GM18517 (cell line): ENCODE measurements around the gene TMEM79.

Experiments
- ATAC-seq: cut with Tn5 transposase; IDR thresholded peaks from one replicate; pipeline ENCODE4 v1.9.1; 2021; ENCODE audit warnings: mild to moderate bottlenecking, moderate library complexity; ENCODE audit not compliant: unreplicated experiment

Gene TMEM79, protein sequence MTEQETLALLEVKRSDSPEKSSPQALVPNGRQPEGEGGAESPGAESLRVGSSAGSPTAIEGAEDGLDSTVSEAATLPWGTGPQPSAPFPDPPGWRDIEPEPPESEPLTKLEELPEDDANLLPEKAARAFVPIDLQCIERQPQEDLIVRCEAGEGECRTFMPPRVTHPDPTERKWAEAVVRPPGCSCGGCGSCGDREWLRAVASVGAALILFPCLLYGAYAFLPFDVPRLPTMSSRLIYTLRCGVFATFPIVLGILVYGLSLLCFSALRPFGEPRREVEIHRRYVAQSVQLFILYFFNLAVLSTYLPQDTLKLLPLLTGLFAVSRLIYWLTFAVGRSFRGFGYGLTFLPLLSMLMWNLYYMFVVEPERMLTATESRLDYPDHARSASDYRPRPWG

DNA sequence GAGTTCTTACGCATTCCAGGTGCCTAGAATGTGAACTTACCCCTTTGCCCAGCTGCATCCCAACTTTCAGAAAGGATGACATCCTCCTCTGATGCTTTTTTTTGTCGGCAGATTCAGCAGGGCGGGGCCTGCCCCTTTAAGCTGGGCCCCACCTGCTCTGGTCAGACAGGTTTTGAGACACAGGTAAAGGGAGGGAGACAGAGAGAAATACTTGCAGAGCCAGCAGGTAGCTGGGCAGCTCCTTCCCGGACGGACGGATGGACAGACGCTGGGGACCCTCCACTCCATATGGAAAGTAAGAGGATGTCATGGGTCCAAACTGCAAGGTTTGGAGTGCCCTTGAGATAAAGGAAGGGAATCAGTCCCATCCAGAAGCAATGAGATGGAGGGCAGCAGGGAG lies at the start of gene TMEM79:
Gene TMEM79 (plus strand): TSS at position 214 of the 400 bp plus-strand sequence. CDS start 902 bp downstream, outside the sequence.
- no peak for ATAC-seq

DNA sequence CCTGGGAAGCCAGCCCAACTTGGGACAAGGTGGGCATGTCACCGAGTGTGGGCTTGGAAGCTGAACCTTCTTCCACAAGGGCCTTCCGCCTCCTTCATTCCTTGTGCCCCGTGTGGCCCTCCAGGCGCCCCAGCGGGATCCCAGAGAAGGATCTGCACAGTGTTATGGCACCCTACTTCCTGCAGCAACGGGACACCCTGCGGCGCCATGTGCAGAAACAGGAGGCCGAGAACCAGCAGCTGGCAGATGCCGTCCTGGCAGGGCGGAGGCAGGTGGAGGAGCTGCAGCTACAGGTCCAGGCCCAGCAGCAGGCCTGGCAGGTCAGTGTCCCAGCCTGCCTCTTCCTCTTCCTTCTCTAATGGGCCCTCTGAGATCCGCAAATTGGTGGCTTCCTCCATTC lies 48.0 kb upstream of the TMEM79 start:
- ATAC-seq: no peak

DNA sequence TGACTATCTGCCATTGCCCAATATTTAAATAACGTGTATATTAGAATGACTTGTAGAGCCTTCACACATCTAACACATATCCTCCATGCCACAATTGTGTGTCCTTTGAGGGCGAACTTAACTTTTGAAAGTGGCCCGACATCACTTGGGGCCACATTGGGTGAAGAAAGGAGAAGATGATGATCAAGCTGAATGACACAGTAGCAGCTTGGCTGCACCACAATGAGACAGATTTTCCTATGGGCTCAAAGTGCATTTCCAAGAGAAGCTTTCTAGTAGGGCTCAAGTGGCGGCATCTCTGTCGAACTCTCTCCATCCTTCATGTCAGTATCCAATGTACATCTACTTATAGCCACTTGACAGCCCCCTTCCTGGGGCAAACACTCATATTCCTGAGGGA lies 45.9 kb upstream of the TMEM79 start:
- no peak for ATAC-seq

DNA sequence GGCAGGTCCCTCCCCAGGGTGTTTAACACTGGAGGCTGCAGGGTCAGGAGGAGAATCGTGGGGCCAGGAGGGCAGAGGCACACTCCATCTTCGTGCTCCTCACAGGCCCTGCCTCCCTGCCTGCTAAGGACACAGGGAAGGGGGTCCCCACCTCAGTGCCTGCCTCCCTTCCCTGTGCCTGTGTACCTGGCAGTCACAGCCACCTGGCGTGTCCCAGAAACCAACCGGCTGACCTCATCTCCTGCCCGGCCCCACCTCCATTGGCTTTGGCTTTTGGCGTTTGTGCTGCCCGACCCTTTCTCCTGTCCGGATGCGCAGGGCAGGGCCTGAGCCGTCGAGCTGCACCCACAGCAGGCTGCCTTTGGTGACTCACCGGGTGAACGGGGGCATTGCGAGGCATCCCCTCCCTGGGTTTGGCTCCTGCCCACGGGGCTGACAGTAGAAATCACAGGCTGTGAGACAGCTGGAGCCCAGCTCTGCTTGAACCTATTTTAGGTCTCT lies 42.8 kb upstream of the TMEM79 start:
- ATAC-seq: no peak

DNA sequence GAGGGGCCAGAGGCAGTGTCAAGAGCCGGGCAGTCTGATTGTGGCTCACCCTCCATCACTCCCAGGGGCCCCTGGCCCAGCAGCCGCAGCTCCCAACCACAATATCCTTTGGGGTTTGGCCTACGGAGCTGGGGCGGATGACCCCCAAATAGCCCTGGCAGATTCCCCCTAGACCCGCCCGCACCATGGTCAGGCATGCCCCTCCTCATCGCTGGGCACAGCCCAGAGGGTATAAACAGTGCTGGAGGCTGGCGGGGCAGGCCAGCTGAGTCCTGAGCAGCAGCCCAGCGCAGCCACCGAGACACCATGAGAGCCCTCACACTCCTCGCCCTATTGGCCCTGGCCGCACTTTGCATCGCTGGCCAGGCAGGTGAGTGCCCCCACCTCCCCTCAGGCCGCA lies 42.2 kb upstream of the TMEM79 start, which contains the start of gene BGLAP:
Gene BGLAP (plus strand): TSS at position 259 of the 400 bp plus-strand sequence. CDS start 48 bp downstream, at position 307.
- ATAC-seq: no peak

DNA sequence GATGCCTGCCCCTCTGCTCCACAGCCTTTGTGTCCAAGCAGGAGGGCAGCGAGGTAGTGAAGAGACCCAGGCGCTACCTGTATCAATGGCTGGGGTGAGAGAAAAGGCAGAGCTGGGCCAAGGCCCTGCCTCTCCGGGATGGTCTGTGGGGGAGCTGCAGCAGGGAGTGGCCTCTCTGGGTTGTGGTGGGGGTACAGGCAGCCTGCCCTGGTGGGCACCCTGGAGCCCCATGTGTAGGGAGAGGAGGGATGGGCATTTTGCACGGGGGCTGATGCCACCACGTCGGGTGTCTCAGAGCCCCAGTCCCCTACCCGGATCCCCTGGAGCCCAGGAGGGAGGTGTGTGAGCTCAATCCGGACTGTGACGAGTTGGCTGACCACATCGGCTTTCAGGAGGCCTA lies 41.4 kb upstream of the TMEM79 start:
- no peak for ATAC-seq

DNA sequence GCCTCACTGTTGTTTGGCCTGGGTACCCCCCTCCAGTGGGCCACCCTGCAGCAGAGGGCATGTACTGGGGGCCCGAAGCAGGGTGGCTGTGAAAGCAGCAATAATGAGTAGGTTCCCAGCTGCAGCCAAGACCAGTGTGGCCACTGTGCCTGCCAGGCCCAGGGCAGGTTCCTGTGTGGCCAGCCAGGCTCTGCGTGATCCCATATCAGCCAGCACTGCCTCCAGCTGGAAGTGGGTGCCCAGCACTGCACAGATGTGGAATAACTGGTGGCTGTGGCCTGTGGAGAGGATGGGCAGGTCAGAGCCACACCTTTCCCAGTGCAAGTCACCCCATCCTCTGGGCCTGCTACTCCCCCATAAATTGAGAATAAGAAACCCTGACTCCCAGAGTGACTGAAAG lies 40.0 kb upstream of the TMEM79 start:
- no peak for ATAC-seq

DNA sequence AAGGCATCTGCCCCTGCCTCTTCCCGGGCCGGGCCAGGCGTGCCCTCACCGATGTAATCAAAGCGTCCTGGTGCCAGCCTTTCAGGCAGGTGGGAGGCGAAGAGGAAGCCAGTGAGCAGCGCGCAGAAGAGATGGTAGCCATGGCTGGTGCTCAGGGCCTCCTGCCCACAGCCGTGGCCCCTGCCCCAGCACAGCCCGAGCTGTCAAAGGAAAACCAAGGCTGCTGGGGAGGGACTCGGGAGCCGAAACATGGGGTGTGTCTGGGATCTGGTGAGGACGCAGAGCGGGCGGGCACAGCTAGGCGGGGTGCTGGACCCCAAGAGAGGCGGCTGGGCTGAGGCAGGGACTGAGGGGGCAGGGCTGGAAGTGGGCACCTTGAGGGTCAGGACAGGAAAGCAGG lies 39.4 kb upstream of the TMEM79 start:
- ATAC-seq: no peak

DNA sequence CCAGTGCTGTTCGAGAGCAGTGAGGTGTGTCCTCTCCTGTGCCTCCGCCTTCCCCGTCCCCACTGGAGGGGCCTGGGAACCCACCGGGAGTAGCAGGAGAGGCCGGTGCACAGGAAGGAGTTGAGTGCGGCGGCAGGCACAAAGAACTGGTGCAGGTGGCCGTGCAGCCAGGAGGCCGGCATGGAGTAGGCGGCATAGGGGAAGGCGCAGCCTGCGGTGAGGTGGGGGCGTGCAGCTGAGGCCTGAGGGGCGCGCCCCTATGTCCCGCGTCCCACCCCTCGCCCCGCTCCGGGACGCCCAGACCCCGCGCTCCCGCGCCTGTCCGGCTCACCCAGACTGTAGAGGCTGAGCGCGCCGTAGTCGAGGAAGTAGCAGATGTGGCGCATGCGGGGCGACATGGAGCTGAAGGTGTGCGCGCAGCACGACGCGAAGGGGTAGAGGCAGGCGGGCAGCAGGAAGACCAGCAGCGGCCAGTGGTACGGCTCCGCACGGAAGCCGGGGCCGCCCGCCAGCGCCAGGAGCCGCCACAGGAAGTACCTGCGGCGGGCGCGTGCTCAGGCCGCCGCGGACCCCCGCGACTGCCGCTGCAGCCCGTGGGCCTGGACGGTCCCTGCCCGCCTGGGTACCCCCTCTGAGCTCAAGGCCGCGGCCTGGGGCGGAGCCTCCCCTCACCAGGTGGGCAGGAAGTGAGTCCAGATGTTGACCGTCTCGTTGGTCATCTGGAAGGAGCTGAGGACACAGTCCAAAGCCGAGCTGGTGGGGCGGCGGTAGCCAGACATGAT lies 38.5 kb upstream of the TMEM79 start:
- ATAC-seq: no peak

DNA sequence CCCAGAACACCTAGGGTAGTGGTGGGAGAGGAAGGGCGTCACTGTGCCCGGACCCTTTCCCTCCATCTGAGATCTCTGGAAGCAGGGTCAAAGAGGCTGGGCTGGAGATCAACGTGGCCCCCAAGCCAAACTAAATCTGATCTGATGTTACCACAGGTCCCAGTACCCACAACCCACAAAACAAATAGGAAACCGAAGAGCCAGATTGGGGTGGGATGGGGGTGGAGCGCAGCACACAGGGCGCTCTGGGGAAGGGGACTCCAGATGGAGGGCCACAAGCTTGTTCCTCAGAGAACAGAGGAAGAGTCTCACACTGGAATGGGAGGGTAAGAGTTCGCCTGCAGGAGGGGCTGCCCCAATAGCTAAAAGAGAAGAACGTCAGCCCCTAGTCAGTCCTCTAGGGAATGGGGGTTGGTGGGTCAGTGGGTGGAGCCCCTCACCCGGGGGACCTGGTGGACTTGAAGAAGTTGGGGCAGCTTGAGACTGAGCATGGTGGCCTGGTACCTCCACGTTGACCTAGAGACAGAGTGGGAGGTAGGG lies 37.8 kb upstream of the TMEM79 start:
- no peak for ATAC-seq

DNA sequence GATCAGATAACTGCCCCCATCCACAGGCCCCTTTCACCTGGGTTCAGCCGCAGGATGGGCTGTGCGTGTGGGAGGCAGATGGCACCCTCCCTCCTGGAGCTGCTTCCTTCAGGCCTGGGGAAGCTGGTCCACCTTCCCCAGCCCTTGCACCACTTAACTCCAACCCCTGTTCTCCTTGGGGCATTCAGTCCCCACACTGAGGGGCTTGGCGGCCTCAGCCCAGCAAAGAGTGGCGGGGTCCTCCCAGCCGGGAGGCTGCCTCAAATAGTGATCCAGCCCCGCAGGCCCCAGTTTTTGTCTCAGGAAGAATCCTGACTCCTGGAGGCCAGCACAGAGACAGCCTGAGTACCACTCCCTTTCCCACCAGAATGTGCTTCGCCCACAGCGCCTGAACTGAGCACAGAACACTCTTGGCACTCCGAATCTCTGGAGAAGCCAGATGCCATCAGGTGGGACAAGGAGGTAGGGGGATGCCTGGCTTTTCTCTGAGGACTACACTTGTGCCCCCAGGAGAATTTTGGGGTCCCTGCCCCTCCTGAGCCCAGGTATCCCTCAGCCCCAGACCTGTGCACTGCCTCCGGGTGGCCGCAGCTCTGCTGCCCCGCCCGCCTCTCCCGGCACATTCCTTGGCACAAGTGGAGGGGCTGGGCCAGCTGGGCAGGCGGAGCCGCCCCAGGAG lies 37.2 kb upstream of the TMEM79 start:
- no peak for ATAC-seq

DNA sequence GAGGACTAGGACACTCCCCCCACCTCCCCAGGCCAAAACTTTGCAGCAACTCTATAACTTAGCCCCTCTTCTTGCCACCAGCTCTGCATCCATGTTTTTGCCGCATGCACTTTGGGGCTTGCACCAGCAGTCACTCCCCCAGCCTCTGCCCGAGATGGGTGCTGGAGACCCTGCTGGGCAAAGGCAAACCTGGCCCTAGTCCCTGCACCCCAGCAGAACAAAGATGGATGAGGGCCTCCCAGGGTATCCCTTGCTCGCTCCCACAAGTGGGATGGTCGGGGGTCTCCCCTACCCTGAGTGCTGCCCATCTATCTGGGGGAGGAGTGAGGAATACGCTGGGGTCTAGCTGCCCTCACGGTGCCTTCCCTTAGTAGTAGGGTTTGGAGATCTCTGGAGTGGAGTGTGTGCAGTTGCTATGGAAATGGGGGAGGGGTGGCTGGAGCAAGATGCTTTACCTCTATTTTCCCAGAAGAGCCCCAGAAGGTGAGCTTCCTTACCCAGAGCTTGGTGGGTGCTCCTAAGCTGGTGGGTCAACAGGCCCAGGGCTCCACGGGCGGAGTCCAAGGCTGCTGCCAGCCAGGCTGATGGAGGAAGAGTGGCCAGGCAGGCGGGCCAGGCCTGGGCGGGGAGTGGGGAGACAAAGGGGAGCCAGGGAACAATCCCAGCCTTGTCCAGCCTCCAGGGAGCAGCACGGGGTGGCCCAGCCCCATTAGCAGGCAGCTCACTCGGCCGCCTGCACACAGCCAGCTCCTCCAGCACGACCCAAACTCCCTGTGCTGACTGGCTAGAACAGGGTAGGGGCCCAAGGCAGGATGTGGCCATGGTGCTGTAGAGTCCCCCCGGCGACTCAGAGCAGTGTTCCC lies 36.4 kb upstream of the TMEM79 start, which contains the start of gene PAQR6:
Gene PAQR6 (minus strand): TSS at position 597 of the 863 bp plus-strand sequence. CDS start 1,325 bp downstream, outside the sequence.
- ATAC-seq: no peak

DNA sequence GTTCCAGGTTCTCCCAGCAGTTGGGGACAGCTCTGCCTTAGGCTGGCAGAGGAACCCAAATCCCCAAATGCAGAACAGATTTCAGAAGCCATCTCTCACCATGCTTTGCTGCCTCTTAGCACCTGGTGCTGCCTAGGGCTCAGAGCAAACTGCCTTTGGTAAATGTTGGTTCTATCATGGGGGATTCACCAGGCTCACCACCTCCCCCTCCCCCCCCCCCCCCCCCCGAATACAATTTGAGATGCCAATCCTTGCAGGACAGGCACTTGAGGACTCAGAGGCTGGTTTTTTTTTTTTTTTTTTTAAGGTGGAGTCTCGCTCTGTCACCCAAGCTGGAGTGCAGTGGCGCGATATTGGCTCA lies 35.8 kb upstream of the TMEM79 start:
- no peak for ATAC-seq

DNA sequence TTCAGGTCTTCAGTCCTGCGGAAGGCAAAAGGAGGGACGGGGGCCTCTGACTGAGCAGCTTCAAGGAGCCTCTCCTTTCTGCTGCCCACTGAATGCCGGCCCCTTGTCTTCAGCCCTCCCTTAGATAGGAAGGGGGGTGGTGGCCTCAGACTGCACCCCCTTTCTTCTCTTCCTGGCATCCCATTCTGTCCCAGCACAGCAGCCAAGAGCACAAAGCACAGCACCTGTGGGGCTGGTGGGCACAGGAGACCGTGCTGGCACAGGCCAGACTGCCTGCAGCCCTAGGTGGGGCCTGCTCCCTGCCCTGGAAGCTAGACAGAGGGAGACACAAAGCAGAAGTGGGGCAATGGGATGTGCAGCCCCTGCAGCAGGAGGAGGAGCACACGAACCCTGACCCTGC lies 34.5 kb upstream of the TMEM79 start:
- no peak for ATAC-seq

DNA sequence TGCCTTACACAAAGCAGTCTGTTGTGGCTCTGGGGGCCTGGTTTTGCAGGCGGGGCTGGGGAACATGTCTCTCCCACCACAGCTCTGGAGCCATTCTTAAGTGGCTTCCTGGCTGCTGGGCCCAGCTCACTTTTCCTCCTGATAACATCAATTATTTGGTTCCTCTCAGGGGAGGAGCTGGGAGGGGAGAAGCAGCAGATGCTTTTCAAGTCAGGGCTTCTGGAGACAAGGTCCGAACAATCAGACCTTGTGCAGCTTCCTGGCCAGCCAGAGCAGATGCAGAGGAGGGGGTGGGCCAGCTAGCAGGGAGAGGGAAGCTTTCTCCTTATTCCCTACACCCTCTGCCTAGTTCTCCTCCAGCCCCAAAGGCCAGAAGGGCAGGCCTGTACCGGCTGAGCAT lies 32.6 kb upstream of the TMEM79 start:
- no peak for ATAC-seq

DNA sequence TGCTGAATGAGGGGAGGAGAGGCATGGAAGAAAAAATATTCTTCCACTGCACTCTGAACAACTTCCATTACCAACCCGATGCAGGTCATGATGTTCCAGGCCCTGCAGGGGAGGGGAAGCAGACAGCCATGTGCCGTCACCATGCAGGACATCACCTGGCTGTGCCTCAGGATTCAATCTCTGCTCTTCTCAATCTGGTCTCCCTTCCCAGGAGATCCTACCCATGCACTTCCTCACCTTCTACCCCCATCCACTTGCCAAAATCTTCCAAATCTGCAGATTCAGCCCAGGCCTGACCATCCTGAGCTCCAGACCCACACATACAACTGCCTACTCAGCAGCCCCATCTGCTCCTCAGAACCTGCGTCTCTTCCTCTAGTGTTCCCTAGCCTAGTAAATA lies 30.5 kb upstream of the TMEM79 start:
- no peak for ATAC-seq

DNA sequence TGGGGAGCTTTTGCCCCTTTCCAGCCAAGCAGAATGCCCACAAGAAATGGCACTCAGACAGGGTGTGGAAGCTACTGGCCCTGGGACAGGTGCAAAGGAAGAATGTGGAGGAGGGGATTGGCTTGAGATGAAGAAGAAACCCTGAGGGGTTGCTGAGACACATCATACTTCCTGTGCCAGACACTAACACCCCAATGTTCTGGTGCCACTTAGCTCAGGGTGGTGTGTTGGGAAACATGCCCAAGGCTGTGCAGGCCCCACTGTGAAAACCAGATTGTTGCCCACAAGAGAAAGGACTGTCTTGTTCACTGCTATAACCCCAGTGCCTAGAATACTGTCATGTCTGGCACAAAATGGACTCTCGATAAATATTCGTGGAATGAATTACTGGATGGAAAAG lies 26.4 kb upstream of the TMEM79 start:
- ATAC-seq: no peak

DNA sequence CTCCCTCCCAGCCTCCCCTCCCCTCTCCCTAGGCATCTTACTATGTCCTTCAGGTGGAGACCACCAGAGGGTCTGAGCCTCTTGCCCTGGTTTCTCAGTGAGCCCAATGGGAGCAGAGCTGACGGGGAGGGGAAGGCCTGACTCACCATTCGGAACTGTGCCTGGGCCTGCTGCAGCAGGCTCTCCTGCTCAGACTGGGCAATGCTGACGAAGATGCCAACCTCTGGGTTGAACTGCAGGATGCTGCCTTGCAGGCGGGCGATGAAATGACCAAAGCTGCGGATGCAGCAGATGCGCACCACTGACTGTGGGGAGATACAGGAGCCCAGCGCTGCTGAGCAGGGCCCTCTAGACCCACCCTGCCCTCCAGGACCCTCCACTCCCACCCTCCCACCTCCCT lies 25.3 kb upstream of the TMEM79 start:
- ATAC-seq: no peak

DNA sequence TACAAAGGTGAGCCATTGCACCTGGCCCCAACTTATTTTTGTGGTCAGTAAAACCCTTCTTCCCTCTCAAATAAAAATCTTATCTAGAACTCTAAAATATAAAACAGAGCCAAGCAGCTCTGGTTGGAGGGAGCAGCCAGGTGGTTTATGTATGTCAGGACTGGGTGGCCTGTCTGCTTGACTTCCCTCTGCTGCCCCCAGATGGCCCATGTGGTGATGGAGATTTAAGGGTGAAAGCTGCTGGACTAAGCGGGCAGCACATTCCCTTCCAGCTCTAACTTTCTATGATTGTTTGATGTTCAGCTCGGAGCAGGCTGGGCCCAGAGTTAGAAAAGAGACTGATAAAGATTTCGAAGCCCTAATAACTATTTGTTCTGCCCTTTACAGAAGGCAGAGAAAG lies 24.3 kb upstream of the TMEM79 start:
- no peak for ATAC-seq

DNA sequence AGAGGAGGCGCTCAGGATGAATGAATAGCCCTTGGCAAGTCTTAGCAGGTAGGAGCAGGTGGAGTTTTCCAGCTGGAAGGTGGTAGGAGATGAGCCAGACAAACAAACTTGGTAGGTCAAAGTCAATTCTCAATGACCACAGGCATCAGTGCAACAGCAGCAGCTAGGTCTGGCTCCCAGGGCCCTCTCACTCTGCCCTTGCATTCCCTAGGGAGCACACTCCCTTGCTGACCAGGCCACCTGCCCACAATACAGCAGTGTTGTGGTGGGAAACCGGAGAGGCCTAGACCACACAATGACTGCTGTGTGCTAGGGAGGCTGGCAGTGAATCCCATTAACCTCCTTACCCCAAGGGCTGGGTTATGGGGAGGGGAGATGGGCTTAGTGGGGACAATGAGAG lies 23.2 kb upstream of the TMEM79 start:
- no peak for ATAC-seq
